IMR-90 (cell line): ENCODE measurements around the gene PRCP. TPM values are rescaled to one million over a fixed set of nuclear protein-coding genes. Genes with fewer than 3 reads are reported as not detected.

Experiments used
- ATAC-seq: fragments of 200-7000 bp; cut with Tn5 transposase; 2 replicates; pipeline ENCODE4 v1.9.1; 2020; ENCODE audit warnings: low read depth, mild to moderate bottlenecking, moderate library complexity
- BruUV-seq: library from RNA; stranded (reverse); fragments of 400-500 nt; replicated peaks from 2 replicates; lab custom pipeline; 2021; lab: Mats Ljungman, UMichigan
- CTCF ChIA-PET: fragments of 300-600 bp; formaldehyde crosslinking; extraction: SDS; loops from one replicate; lab custom pipeline; 2021; ENCODE audit warnings: antibody characterized with exemption; lab: Yijun Ruan, JAX
- POLR2A ChIA-PET: fragments of 300-600 bp; sonication (Branson Sonifier 250); formaldehyde crosslinking; loops from one replicate; lab custom pipeline; 2022; ENCODE audit warnings: antibody characterized with exemption; ENCODE audit not compliant: unreplicated experiment; lab: Charles Lee
- DNase-seq: peaks from one replicate; pipeline ENCODE4 v3.0.0; 2013
- H2AFZ ChIP-seq: replicated peaks from 2 replicates; pipeline ENCODE3; 2013; ENCODE audit warnings: low read length, mild to moderate bottlenecking; ENCODE audit not compliant: poor library complexity
- H2AK5ac ChIP-seq: 2 replicates; pipeline ENCODE4 v1.6.1; 2013; ENCODE audit warnings: low read depth, low read length, inconsistent platforms
- H2AK9ac ChIP-seq: replicated peaks from 2 replicates; pipeline ENCODE3; 2013; ENCODE audit warnings: mild to moderate bottlenecking, low read depth, low read length, moderate library complexity; ENCODE audit not compliant: poor library complexity
- H2BK120ac ChIP-seq: 2 replicates; pipeline ENCODE4 v1.6.1; 2013; ENCODE audit warnings: low read depth, low read length, inconsistent platforms
- H2BK15ac ChIP-seq: 3 replicates; pipeline ENCODE4 v1.6.1; 2013; ENCODE audit warnings: low read depth, low read length, inconsistent platforms
- H2BK20ac ChIP-seq: 2 replicates; pipeline ENCODE4 v1.6.1; 2013; ENCODE audit warnings: low read depth, mild to moderate bottlenecking, inconsistent platforms, low read length, moderate library complexity
- H2BK5ac ChIP-seq: 2 replicates; pipeline ENCODE4 v1.6.1; 2013; ENCODE audit warnings: mild to moderate bottlenecking, low read depth, low read length, inconsistent platforms; ENCODE audit not compliant: poor library complexity, severe bottlenecking
- H3K14ac ChIP-seq: replicated peaks from 2 replicates; pipeline ENCODE4 v1.6.1; 2013; ENCODE audit warnings: low read depth, low read length, inconsistent platforms
- H3K18ac ChIP-seq: 2 replicates; pipeline ENCODE4 v1.6.1; 2013; ENCODE audit warnings: low read depth, low read length, control low read depth
- H3K23ac ChIP-seq: 2 replicates; pipeline ENCODE4 v1.6.1; 2013; ENCODE audit warnings: low read depth, low read length, inconsistent platforms
- H3K27ac ChIP-seq: 2 replicates; pipeline ENCODE4 v1.5.1; 2013; ENCODE audit warnings: mild to moderate bottlenecking, control low read depth, low read length; ENCODE audit not compliant: insufficient read depth
- H3K27me3 ChIP-seq: 2 replicates; pipeline ENCODE4 v1.6.1; 2013; ENCODE audit warnings: low read length; ENCODE audit not compliant: control insufficient read depth, insufficient read depth
- H3K36me3 ChIP-seq: 2 replicates; pipeline ENCODE4 v1.6.1; 2013; ENCODE audit warnings: low read length, mixed read lengths; ENCODE audit not compliant: control insufficient read depth, insufficient read depth
- H3K4ac ChIP-seq: 2 replicates; pipeline ENCODE4 v1.6.1; 2013; ENCODE audit warnings: low read depth, low read length, inconsistent platforms
- H3K4me1 ChIP-seq: 2 replicates; pipeline ENCODE4 v1.6.1; 2013; ENCODE audit warnings: low read length, mixed read lengths; ENCODE audit not compliant: control insufficient read depth, insufficient read depth
- H3K4me2 ChIP-seq: 2 replicates; pipeline ENCODE4 v1.6.1; 2013; ENCODE audit warnings: low read depth, mild to moderate bottlenecking, control low read depth, low read length, moderate library complexity
- H3K4me3 ChIP-seq: 2 replicates; pipeline ENCODE4 v1.5.1; 2013; ENCODE audit warnings: low read depth, mild to moderate bottlenecking, control low read depth, low read length, moderate library complexity; ENCODE audit not compliant: insufficient read depth
- H3K56ac ChIP-seq: 2 replicates; pipeline ENCODE4 v1.6.1; 2013; ENCODE audit warnings: low read length, inconsistent platforms; ENCODE audit not compliant: insufficient read depth; ENCODE audit errors: extremely low read depth
- H3K79me1 ChIP-seq, 2 experiments: 2 replicates each; pipeline ENCODE4 v1.6.1; 2013; ENCODE audit warnings: low read length in 2 of 2, inconsistent platforms in 1 of 2, low read depth in 1 of 2
- H3K9ac ChIP-seq: 2 replicates; pipeline ENCODE4 v1.6.1; 2013; ENCODE audit warnings: low read depth, low read length, control low read depth
- H3K9me1 ChIP-seq: 2 replicates; pipeline ENCODE4 v1.6.1; 2013; ENCODE audit warnings: low read length, inconsistent platforms; ENCODE audit not compliant: insufficient read depth
- H3K9me3 ChIP-seq: 2 replicates; pipeline ENCODE4 v1.6.1; 2013; ENCODE audit warnings: low read length; ENCODE audit not compliant: control insufficient read depth, insufficient read depth
- H4K20me1 ChIP-seq: 2 replicates; pipeline ENCODE4 v1.6.1; 2013; ENCODE audit warnings: low read length, inconsistent platforms; ENCODE audit not compliant: insufficient read depth
- H4K5ac ChIP-seq: 2 replicates; pipeline ENCODE4 v1.6.1; 2013; ENCODE audit warnings: mild to moderate bottlenecking, low read depth, low read length, control low read depth
- H4K8ac ChIP-seq, 2 experiments: 2 replicates each; pipeline ENCODE4 v1.6.1; 2013; ENCODE audit warnings: low read depth in 2 of 2, low read length in 2 of 2, control low read depth in 1 of 2, inconsistent platforms in 1 of 2
- H4K91ac ChIP-seq: 2 replicates; pipeline ENCODE4 v1.6.1; 2013; ENCODE audit warnings: low read depth, low read length, inconsistent platforms; ENCODE audit not compliant: insufficient read depth
- BHLHE40 ChIP-seq: fragments of 150-350 bp; IDR thresholded peaks from 2 replicates; pipeline ENCODE4 v1.6.1; 2016; ENCODE audit warnings: mild to moderate bottlenecking, low read depth, low read length
- CEBPB ChIP-seq: IDR thresholded peaks from 2 replicates; pipeline ENCODE4 v1.6.1; 2012; ENCODE audit warnings: low read depth, low read length, improper control_type of control experiment
- CHD1 ChIP-seq: IDR thresholded peaks from 2 replicates; pipeline ENCODE4 v1.6.1; 2012; ENCODE audit warnings: low read depth, low read length, improper control_type of control experiment
- FOS ChIP-seq: fragments of 150-350 bp; IDR thresholded peaks from 2 replicates; pipeline ENCODE4 v1.6.1; 2016; ENCODE audit warnings: low read depth, low read length
- MAZ ChIP-seq: IDR thresholded peaks from 2 replicates; pipeline ENCODE4 v1.6.1; 2012; ENCODE audit warnings: low read depth, mild to moderate bottlenecking, low read length, improper control_type of control experiment, moderate library complexity, borderline replicate concordance
- MXI1 ChIP-seq: IDR thresholded peaks from 2 replicates; pipeline ENCODE4 v1.6.1; 2012; ENCODE audit warnings: low read depth, mild to moderate bottlenecking, low read length, moderate library complexity, borderline replicate concordance
- POLR2A ChIP-seq: IDR thresholded peaks from 2 replicates; pipeline ENCODE4 v1.6.1; 2012; ENCODE audit warnings: mild to moderate bottlenecking, low read depth, low read length
- RAD21 ChIP-seq: IDR thresholded peaks from 2 replicates; pipeline ENCODE4 v1.6.1; 2012; ENCODE audit warnings: low read length, improper control_type of control experiment
- RCOR1 ChIP-seq: IDR thresholded peaks from 2 replicates; pipeline ENCODE4 v1.6.1; 2012; ENCODE audit warnings: mild to moderate bottlenecking, low read length, improper control_type of control experiment; ENCODE audit not compliant: insufficient replicate concordance
- RFX5 ChIP-seq: IDR thresholded peaks from 2 replicates; pipeline ENCODE4 v1.8.0; 2012; ENCODE audit warnings: low read depth, mild to moderate bottlenecking, low read length, moderate library complexity
- SMC3 ChIP-seq: fragments of 150-350 bp; IDR thresholded peaks from 2 replicates; pipeline ENCODE4 v1.6.1; 2016; ENCODE audit warnings: low read depth, mild to moderate bottlenecking, antibody characterized with exemption, low read length, moderate library complexity
- WGBS, 2 experiments: methylation state at CpG; one replicate each; pipeline versions ENCODE4 v1.1.5 to v1.1.7; 2013; ENCODE audit warnings: missing lambda C conversion rate in 2 of 2; ENCODE audit not compliant: insufficient read length in 1 of 2; ENCODE audit errors: extremely low coverage in 2 of 2; 5-methylcytosine and 5-hydroxymethylcytosine counted together
- dilution Hi-C: fragments of 300-500 bp; cut with HindIII; formaldehyde crosslinking; loops from one replicate; pipeline ENCODE4 v1.14.3; 2018; ENCODE audit warnings: low sequenced_read_pairs; ENCODE audit not compliant: unreplicated experiment
- in situ Hi-C: fragments of 300-500 bp; cut with MboI; formaldehyde crosslinking; loops from 3 replicates; pipeline ENCODE4 v1.14.3; 2019; ENCODE audit warnings: low sequenced_read_pairs, inconsistent platforms, mixed read lengths
- intact Hi-C: fragments of 100-400 bp; cut with micrococcal nuclease; formaldehyde crosslinking; loops from 2 replicates; pipeline ENCODE4 v1.10.0; 2022
- polyA plus RNA-seq, 3 experiments: library from polyadenylated mRNA; depleted of rRNA; stranded (reverse); fragments of >200 nt; gene quantifications; 2 replicates each; pipeline ENCODE4 v1.2.3, GENCODE V29; 2012; ENCODE audit warnings: low replicate concordance in 1 of 3
- total RNA-seq: library from RNA; depleted of rRNA; stranded (reverse); fragments of >200 nt; gene quantifications from 2 replicates; pipeline ENCODE4 v1.2.3, GENCODE V29; 2012
- TF ChIP-seq, protein P1 (sequence below): fragments of 150-350 bp; IDR thresholded peaks from 2 replicates; pipeline ENCODE4 v1.6.1; 2017; ENCODE audit warnings: mild to moderate bottlenecking, antibody characterized with exemption, low read length, low read depth
- TF ChIP-seq, protein P2 (sequence below): conservative IDR thresholded peaks from 2 replicates; pipeline ENCODE4 v1.5.1; 2012; ENCODE audit warnings: mild to moderate bottlenecking, low read depth, low read length, improper control_type of control experiment

PRCP gene
- total and polyA plus RNA-seq, 2 of the 4 experiments (the other 2 are of a cell fraction), result 31.7 to 64.9 TPM

DNA sequence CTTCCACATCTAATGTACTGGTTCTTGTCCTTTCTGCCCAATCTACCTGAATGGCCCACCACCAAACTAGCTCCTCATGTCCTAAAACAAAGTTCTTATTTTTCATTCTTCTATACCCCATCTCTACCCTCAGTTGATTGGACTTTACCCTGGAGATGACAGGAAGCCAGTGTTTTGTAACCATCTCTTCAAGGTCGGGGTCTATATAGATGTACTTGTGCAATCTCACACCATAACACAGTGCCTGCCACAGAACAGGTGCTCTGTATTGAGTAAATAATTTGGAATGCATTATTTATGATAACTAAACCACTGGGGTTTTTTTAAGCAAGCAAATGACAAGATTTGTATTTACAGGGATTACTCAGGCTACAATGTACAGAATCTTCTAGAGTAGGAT is 89.9 kb downstream of the PRCP start:
- no peak overlapping the region for H2AK5ac ChIP-seq
- DNase-seq (no peak), ATAC-seq (no peak)
- H3K9me3 ChIP-seq, result no peaks in the 10 kb centered on the region
- POLR2A ChIA-PET, result no interaction called here
- no peak overlapping the region for H2BK20ac ChIP-seq
- H3K9me1 ChIP-seq, result no peaks in the 10 kb centered on the region
- intact Hi-C loops, result no loop called here
- dilution Hi-C loops, result no loop called here
- H3K4me1 ChIP-seq, result no peaks in the 10 kb centered on the region
- no peak overlapping the region for H3K4ac ChIP-seq
- no peak overlapping the region for H2BK120ac ChIP-seq
- H3K4me3 ChIP-seq, result no peak overlapping the region
- H3K9ac ChIP-seq, result no peak overlapping the region
- H2BK15ac ChIP-seq, result no peak overlapping the region
- no peak for TF ChIP-seq FOS
- TF ChIP-seq RCOR1, result no peak
- TF ChIP-seq CEBPB, result no peak
- TF ChIP-seq CHD1, result no peak
- TF ChIP-seq MXI1, result no peak
- TF ChIP-seq POLR2A, result no peak
- TF ChIP-seq RFX5, result no peak
- TF ChIP-seq RAD21, result no peak
- TF ChIP-seq BHLHE40, result no peak
- TF ChIP-seq, protein P1, sequence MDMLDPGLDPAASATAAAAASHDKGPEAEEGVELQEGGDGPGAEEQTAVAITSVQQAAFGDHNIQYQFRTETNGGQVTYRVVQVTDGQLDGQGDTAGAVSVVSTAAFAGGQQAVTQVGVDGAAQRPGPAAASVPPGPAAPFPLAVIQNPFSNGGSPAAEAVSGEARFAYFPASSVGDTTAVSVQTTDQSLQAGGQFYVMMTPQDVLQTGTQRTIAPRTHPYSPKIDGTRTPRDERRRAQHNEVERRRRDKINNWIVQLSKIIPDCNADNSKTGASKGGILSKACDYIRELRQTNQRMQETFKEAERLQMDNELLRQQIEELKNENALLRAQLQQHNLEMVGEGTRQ, result no peak
- TF ChIP-seq, protein P2, sequence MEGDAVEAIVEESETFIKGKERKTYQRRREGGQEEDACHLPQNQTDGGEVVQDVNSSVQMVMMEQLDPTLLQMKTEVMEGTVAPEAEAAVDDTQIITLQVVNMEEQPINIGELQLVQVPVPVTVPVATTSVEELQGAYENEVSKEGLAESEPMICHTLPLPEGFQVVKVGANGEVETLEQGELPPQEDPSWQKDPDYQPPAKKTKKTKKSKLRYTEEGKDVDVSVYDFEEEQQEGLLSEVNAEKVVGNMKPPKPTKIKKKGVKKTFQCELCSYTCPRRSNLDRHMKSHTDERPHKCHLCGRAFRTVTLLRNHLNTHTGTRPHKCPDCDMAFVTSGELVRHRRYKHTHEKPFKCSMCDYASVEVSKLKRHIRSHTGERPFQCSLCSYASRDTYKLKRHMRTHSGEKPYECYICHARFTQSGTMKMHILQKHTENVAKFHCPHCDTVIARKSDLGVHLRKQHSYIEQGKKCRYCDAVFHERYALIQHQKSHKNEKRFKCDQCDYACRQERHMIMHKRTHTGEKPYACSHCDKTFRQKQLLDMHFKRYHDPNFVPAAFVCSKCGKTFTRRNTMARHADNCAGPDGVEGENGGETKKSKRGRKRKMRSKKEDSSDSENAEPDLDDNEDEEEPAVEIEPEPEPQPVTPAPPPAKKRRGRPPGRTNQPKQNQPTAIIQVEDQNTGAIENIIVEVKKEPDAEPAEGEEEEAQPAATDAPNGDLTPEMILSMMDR, result no peak
- no peak for TF ChIP-seq SMC3
- TF ChIP-seq MAZ, result no peak
- H4K5ac ChIP-seq, result no peak overlapping the region
- H3K4me2 ChIP-seq, result no peak overlapping the region
- H2AK9ac ChIP-seq, result no peak overlapping the region
- no peak overlapping the region for H3K27ac ChIP-seq
- no peak overlapping the region for H3K23ac ChIP-seq
- in situ Hi-C loops, result no loop called here
- no peaks in the 10 kb centered on the region for H3K79me1 ChIP-seq
- H3K36me3 ChIP-seq, result no peaks in the 10 kb centered on the region
- H2BK5ac ChIP-seq, result no peak overlapping the region
- no peak overlapping the region for H4K8ac ChIP-seq
- CTCF ChIA-PET, result no interaction called here
- H3K56ac ChIP-seq, result no peak overlapping the region
- no peaks in the 10 kb centered on the region for H4K20me1 ChIP-seq
- H2AFZ ChIP-seq, result no peak overlapping the region
- H3K14ac ChIP-seq, result no peak overlapping the region
- BruUV-seq, result no TSS peak
- no peak overlapping the region for H3K18ac ChIP-seq
- whole genome bisulfite sequencing, 2 experiments, result no CpG with 5 or more reads among the region's 1 CpG
- H4K91ac ChIP-seq, result no peak overlapping the region
- H3K27me3 ChIP-seq, result peaks cover 17% of the 10 kb centered on the region
